K562 (cell line): ENCODE data around the gene SAT2. TPM values are rescaled to one million over a fixed set of nuclear protein-coding genes. Genes with fewer than 3 reads are reported as not detected.

ENCODE experiments used
- ATAC-seq: fragments of 200-7000 bp; cut with Tn5 transposase; 3 replicates; pipeline ENCODE4 v1.9.1; 2020; ENCODE audit warnings: moderate library complexity
- BruUV-seq: library from RNA; stranded (reverse); fragments of 400-500 nt; replicated peaks from 2 replicates; lab custom pipeline; 2021; lab: Mats Ljungman, UMichigan
- CTCF ChIA-PET: fragments of 300-600 bp; formaldehyde crosslinking; extraction: SDS; loops from one replicate; lab custom pipeline; 2021; ENCODE audit warnings: low intra/inter-chr PET ratio; lab: Yijun Ruan, JAX
- POLR2A ChIA-PET: fragments of 300-600, 350-650 bp; sonication (Branson Sonifier 250); formaldehyde crosslinking; extraction: SDS; loops from one replicate; lab custom pipeline; 2021; ENCODE audit warnings: antibody characterized with exemption, inconsistent platforms; lab: Yijun Ruan, JAX
- DNase-seq, 4 experiments: peaks; one replicate each; pipeline versions ENCODE4 v3.0.0 to v3.0.0-alpha.2; 2011 to 2018; ENCODE audit warnings: low spot score in 3 of 4, mixed read lengths in 3 of 4; ENCODE audit errors: extremely low read depth in 1 of 4
- FAIRE-seq: peaks from 2 replicates; lab custom pipeline; 2011; peaks lifted over from hg19 to GRCh38; lab: Jason Lieb, UNC
- H2AFZ ChIP-seq: 2 replicates; pipeline ENCODE4 v1.6.0; 2011; ENCODE audit warnings: low read depth, low read length, control low read depth, inconsistent platforms
- H3K27ac ChIP-seq: fragments of 200-600 bp; 3 replicates; pipeline ENCODE4 v1.8.0; 2011; ENCODE audit warnings: low read depth, mild to moderate bottlenecking, control low read depth, inconsistent platforms, low read length, moderate library complexity, mixed read lengths; ENCODE audit errors: extremely low read depth
- H3K27me3 ChIP-seq, 2 experiments: fragments of 300-600 bp in 1 of 2; 2 replicates in 1 of 2; 3 replicates in 1 of 2; pipeline versions ENCODE4 v1.6.0 to v1.8.0; 2011; ENCODE audit warnings: inconsistent platforms in 2 of 2, low read length in 2 of 2, mild to moderate bottlenecking in 1 of 2, mixed read lengths in 1 of 2, moderate library complexity in 1 of 2; ENCODE audit not compliant: control insufficient read depth in 2 of 2, insufficient read depth in 2 of 2
- H3K36me3 ChIP-seq: fragments of 300-600 bp; 3 replicates; pipeline ENCODE4 v1.8.0; 2011; ENCODE audit warnings: mild to moderate bottlenecking, low read length, inconsistent platforms; ENCODE audit not compliant: control insufficient read depth, insufficient read depth
- H3K4me1 ChIP-seq, 2 experiments: fragments of 200-600 bp in 1 of 2; replicated peaks in 1 of 2; 2 replicates in 1 of 2; 3 replicates in 1 of 2; pipeline versions ENCODE4 v1.5.1 to v1.8.0; 2011; ENCODE audit warnings: inconsistent platforms in 2 of 2, low read length in 2 of 2, mild to moderate bottlenecking in 1 of 2, mixed read lengths in 1 of 2, moderate library complexity in 1 of 2; ENCODE audit not compliant: control insufficient read depth in 2 of 2, insufficient read depth in 2 of 2
- H3K4me2 ChIP-seq: 2 replicates; pipeline ENCODE4 v1.6.1; 2011; ENCODE audit warnings: low read length, control low read depth, inconsistent platforms, mixed read lengths; ENCODE audit not compliant: insufficient read depth
- H3K4me3 ChIP-seq: fragments of 200-600 bp; sonication (generic), shearing (Covaris generic); 2 replicates; pipeline ENCODE4 v1.5.1; 2016; ENCODE audit warnings: control low read depth, inconsistent platforms
- H3K79me2 ChIP-seq: fragments of 200-600 bp; 3 replicates; pipeline ENCODE4 v1.8.0; 2011; ENCODE audit warnings: low read length, inconsistent platforms; ENCODE audit not compliant: control insufficient read depth, insufficient read depth
- H3K9ac ChIP-seq, 2 experiments: 2 replicates each; pipeline versions ENCODE4 v1.6.0 to v1.6.1; 2011; ENCODE audit warnings: low read depth in 2 of 2, low read length in 2 of 2, control low read depth in 1 of 2, inconsistent platforms in 1 of 2, mild to moderate bottlenecking in 1 of 2, mixed read lengths in 1 of 2; ENCODE audit not compliant: insufficient read depth in 1 of 2
- H3K9me1 ChIP-seq: one replicate; pipeline ENCODE4 v1.6.0; 2011; ENCODE audit warnings: inconsistent platforms, mild to moderate bottlenecking, low read length, moderate library complexity; ENCODE audit not compliant: control insufficient read depth, insufficient read depth
- H3K9me3 ChIP-seq: replicated peaks from 2 replicates; pipeline ENCODE4 v1.5.1; 2011; ENCODE audit warnings: low read depth, low read length, inconsistent platforms; ENCODE audit not compliant: control insufficient read depth, insufficient read depth
- H4K20me1 ChIP-seq: replicated peaks from 2 replicates; pipeline ENCODE4 v1.6.1; 2011; ENCODE audit warnings: low read length, inconsistent platforms, mixed read lengths; ENCODE audit not compliant: control insufficient read depth, insufficient read depth
- CBFA2T3 ChIP-seq: fragments of 450-650 bp; IDR thresholded peaks from 2 replicates; pipeline ENCODE4 v1.6.1; 2017
- CTBP1 ChIP-seq: fragments of 450-650 bp; IDR thresholded peaks from 2 replicates; pipeline ENCODE4 v1.6.1; 2016; ENCODE audit warnings: borderline replicate concordance
- DPF2 ChIP-seq: fragments of 450-650 bp; IDR thresholded peaks from 2 replicates; pipeline ENCODE4 v1.6.1; 2016
- ESRRA ChIP-seq: fragments of 450-650 bp; IDR thresholded peaks from 2 replicates; pipeline ENCODE4 v1.6.1; 2014; ENCODE audit warnings: low read depth, mild to moderate bottlenecking, moderate library complexity, borderline replicate concordance
- GATAD2B ChIP-seq: fragments of 450-650 bp; IDR thresholded peaks from 2 replicates; pipeline ENCODE4 v1.6.1; 2017; ENCODE audit warnings: mild to moderate bottlenecking, borderline replicate concordance
- JUND ChIP-seq, 2 experiments: IDR thresholded peaks; 2 replicates in 1 of 2; 3 replicates in 1 of 2; pipeline ENCODE4 v1.6.1; 2011; ENCODE audit warnings: borderline replicate concordance in 2 of 2, low read depth in 2 of 2, low read length in 2 of 2, improper control_type of control experiment in 1 of 2, missing biosample characterization in 1 of 2, missing genetic modification characterization in 1 of 2, missing genetic modification reagents in 1 of 2
- KAT8 ChIP-seq: fragments of 450-650 bp; IDR thresholded peaks from 2 replicates; pipeline ENCODE4 v1.6.1; 2016; ENCODE audit warnings: low read depth, mild to moderate bottlenecking
- KHSRP ChIP-seq: fragments of 450-650 bp; IDR thresholded peaks from 2 replicates; pipeline ENCODE4 v1.6.1; 2017
- KLF13 ChIP-seq: fragments of 450-650 bp; IDR thresholded peaks from 2 replicates; pipeline ENCODE4 v1.6.1; 2016; ENCODE audit warnings: missing genetic modification characterization, low read depth, mild to moderate bottlenecking, missing compliant biosample characterization, moderate library complexity, borderline replicate concordance
- KLF16 ChIP-seq: IDR thresholded peaks from 2 replicates; pipeline ENCODE4 v1.6.1; 2016; ENCODE audit warnings: antibody characterized with exemption
- MAFG ChIP-seq: fragments of 450-650 bp; conservative IDR thresholded peaks from 2 replicates; pipeline ENCODE4 v1.6.1; 2016; ENCODE audit warnings: missing genetic modification characterization, missing compliant biosample characterization
- NCOA2 ChIP-seq, 2 experiments: fragments of 450-650 bp; IDR thresholded peaks; 2 replicates each; pipeline ENCODE4 v1.6.1; 2018; ENCODE audit warnings: mild to moderate bottlenecking in 2 of 2, moderate library complexity in 1 of 2; ENCODE audit not compliant: partially characterized antibody in 2 of 2
- SIRT6 ChIP-seq: IDR thresholded peaks from one replicate; pipeline ENCODE4 v1.6.1; 2012; ENCODE audit warnings: low read depth, mild to moderate bottlenecking, control low read depth, inconsistent platforms, low read length, moderate library complexity
- SRSF1 ChIP-seq: fragments of 200-400 bp; formaldehyde crosslinking; IDR thresholded peaks from 2 replicates; pipeline ENCODE4 v1.6.1; 2017; ENCODE audit warnings: mild to moderate bottlenecking, low read depth, low read length, moderate library complexity
- ZKSCAN3 ChIP-seq: fragments of 250-450 bp; sonication (Bioruptor Pico); IDR thresholded peaks from 2 replicates; pipeline ENCODE4 v1.4.0; 2020
- ZNF316 ChIP-seq: fragments of 450-650 bp; IDR thresholded peaks from 2 replicates; pipeline ENCODE4 v1.6.1; 2016
- WGBS: fragments of 100-300 bp; shearing (Covaris generic); methylation state at CpG from one replicate; pipeline ENCODE4 v1.1.6; 2016; ENCODE audit warnings: low coverage, mixed read lengths; ENCODE audit not compliant: insufficient coverage; ENCODE audit errors: missing lambda C conversion rate; 5-methylcytosine and 5-hydroxymethylcytosine counted together
- in situ Hi-C: fragments of 300-500 bp; cut with MboI; formaldehyde crosslinking; loops from 4 replicates; pipeline ENCODE4 v1.15.0; 2018; ENCODE audit warnings: inconsistent platforms, mixed read lengths
- intact Hi-C: fragments of 100-400 bp; cut with micrococcal nuclease; formaldehyde crosslinking; loops from 2 replicates; pipeline ENCODE4 v1.14.2; 2022
- polyA plus RNA-seq, 8 experiments: library from polyadenylated mRNA; depleted of rRNA in 4 of 8; stranded (reverse) in 5 of 8; unstranded in 3 of 8; fragments of >200 nt; fragmentation: Nextera tagmentation in 2 of 8; fragmentation: Illumina TruSeq in 1 of 8; extraction: Ambion mirVana in 2 of 8; extraction: Trizol in 1 of 8; gene quantifications; 2 replicates each; pipeline versions ENCODE4 v1.2.1 to v1.2.3, GENCODE V29; 2011 to 2014; ENCODE audit warnings: inconsistent platforms in 1 of 8, missing spikeins in 1 of 8
- total RNA-seq, 7 experiments: library from RNA; depleted of rRNA in 6 of 7; stranded (reverse); fragments of >200 nt in 6 of 7; fragmentation: Illumina TruSeq in 2 of 7; extraction: Trizol in 2 of 7; gene quantifications; 2 replicates each; pipeline versions ENCODE4 v1.2.1 to v1.2.3, GENCODE V29; 2011 to 2021; ENCODE audit warnings: low replicate concordance in 1 of 7
- TF ChIP-seq, protein P1 (sequence below): fragments of 250-450 bp; sonication (Bioruptor Pico); IDR thresholded peaks from 2 replicates; pipeline ENCODE4 v1.5.0; 2021
- TF ChIP-seq, protein P2 (sequence below): sonication (generic); formaldehyde crosslinking; IDR thresholded peaks from 2 replicates; pipeline ENCODE4 v1.8.0; 2022; ENCODE audit warnings: mild to moderate bottlenecking, low read depth, missing genetic modification reagents
- TF ChIP-seq, protein P3 (sequence below): fragments of 250-450 bp; sonication (Bioruptor Pico); IDR thresholded peaks from 2 replicates; pipeline ENCODE4 v1.5.1; 2021; ENCODE audit warnings: mild to moderate bottlenecking

SAT2 gene
- total and polyA plus RNA-seq, 9 of the 15 experiments (the other 6 are each of a cell fraction or from before 2014, with no cell fraction given), result 2.0 to 8.0 (median 5.3) TPM

DNA sequence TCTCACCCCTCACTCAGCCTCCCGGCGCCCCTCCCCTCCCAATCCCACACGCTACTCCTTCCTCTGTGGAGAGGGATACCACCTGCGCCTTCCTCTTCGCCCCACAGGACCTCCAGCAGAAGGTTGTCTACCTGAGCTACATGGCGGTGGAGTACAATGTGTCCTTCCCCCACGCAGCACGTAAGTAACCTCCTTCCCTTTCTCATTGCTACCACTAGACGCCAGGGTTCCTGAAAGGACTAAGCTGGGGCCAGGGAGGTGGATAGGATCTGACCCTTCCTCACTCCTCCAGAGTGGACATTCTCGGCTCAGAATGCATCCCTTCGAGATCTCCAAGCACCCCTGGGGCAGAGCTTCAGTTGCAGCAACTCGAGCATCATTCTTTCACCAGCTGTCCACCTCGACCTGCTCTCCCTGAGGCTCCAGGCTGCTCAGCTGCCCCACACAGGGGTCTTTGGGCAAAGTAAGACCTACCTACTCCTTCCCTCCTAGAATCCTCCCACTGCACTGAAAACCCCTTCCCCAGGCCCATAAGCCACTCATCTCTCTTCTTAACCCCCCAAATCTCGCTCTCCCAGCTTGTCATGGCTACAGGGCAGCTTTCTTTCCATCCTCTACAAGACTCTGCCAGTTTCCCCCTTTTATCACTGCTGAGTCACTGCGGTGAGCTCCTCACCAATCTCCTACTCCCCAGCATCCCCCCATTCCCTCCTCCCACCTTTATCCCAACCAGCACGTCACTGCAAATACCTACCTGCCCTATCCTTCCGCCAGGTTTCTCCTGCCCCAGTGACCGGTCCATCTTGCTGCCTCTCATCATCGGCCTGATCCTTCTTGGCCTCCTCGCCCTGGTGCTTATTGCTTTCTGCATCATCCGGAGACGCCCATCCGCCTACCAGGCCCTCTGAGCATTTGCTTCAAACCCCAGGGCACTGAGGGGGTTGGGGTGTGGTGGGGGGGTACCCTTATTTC lies 46.7 kb downstream of the SAT2 start:
- 9% methylated on average over 16 of the region's 23 CpGs for WGBS
- ATAC-seq (no peak), FAIRE-seq (peak; percentile 74), DNase-seq (peak in 1 of 4 experiments; percentile 73)
- Histone ChIP-seq H3K4me2 (peak overlapping the region; percentile 90), H3K4me1 (peaks cover 45 to 59% of the 10 kb centered on the region in 2 experiments), H3K9ac (peak overlapping the region; percentile 74 to 92), H2AFZ (no peak overlapping the region), H3K36me3 (peaks cover 35% of the 10 kb centered on the region), H4K20me1 (peaks cover 23% of the 10 kb centered on the region), H3K27me3 (no peaks in the 10 kb centered on the region), H3K27ac (peak overlapping the region; percentile 81), H3K79me2 (peaks cover 75% of the 10 kb centered on the region), H3K4me3 (peak overlapping the region; percentile 42), H3K9me3 (no peaks in the 10 kb centered on the region), H3K9me1 (no peaks in the 10 kb centered on the region)
- intact Hi-C loops, result loop anchor here (5.0 kb wide), 1 partner anchor 36 kb away; no protein-coding TSS in a partner anchor
- in situ Hi-C loops, result no loop called here
- ChIA-PET POLR2A (interaction anchor here (0.6 to 1.9 kb wide), 11 partner anchors 8 to 295 kb away, joined by 3 to 7 read pairs (median 4); partner anchors contain the start of genes SOX15, TP53 and WRAP53), CTCF (no interaction called here)
- BruUV-seq, result no TSS peak
- no peak for TF ChIP-seq GATAD2B
- no peak for TF ChIP-seq SRSF1
- peak; percentile 80 for TF ChIP-seq ZNF316
- peak; percentile 62 for TF ChIP-seq CBFA2T3
- no peak for TF ChIP-seq KHSRP
- no peak for TF ChIP-seq KLF13
- peak; percentile 68 for TF ChIP-seq JUND (IDR thresholded peaks at IDR 0.05; ENCODE audit: borderline replicate concordance, low read depth, low read length)
- peak; percentile 45; the same call in 1 of the 3 replicates for TF ChIP-seq JUND (tag; IDR thresholded peaks at IDR 0.05; ENCODE audit: borderline replicate concordance, low read depth, low read length)
- TF ChIP-seq CTBP1, result peak; percentile 82
- TF ChIP-seq SIRT6, result no peak
- TF ChIP-seq, protein P1, sequence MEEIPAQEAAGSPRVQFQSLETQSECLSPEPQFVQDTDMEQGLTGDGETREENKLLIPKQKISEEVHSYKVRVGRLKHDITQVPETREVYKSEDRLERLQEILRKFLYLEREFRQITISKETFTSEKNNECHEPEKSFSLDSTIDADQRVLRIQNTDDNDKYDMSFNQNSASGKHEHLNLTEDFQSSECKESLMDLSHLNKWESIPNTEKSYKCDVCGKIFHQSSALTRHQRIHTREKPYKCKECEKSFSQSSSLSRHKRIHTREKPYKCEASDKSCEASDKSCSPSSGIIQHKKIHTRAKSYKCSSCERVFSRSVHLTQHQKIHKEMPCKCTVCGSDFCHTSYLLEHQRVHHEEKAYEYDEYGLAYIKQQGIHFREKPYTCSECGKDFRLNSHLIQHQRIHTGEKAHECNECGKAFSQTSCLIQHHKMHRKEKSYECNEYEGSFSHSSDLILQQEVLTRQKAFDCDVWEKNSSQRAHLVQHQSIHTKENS (CRISPR knock-in tag), result no peak
- TF ChIP-seq NCOA2 (IDR thresholded peaks at IDR 0.05; ENCODE audit: partially characterized antibody in 2 of 2), result no peak
- TF ChIP-seq MAFG (tag), result peak; percentile 81
- TF ChIP-seq ESRRA, result peak; percentile 25; the same call in 1 of the 2 replicates
- TF ChIP-seq KAT8, result no peak
- TF ChIP-seq DPF2, result peak; percentile 74
- TF ChIP-seq, protein P2, sequence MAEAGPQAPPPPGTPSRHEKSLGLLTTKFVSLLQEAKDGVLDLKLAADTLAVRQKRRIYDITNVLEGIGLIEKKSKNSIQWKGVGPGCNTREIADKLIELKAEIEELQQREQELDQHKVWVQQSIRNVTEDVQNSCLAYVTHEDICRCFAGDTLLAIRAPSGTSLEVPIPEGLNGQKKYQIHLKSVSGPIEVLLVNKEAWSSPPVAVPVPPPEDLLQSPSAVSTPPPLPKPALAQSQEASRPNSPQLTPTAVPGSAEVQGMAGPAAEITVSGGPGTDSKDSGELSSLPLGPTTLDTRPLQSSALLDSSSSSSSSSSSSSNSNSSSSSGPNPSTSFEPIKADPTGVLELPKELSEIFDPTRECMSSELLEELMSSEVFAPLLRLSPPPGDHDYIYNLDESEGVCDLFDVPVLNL (CRISPR knock-in tag), result no peak
- TF ChIP-seq, protein P3, sequence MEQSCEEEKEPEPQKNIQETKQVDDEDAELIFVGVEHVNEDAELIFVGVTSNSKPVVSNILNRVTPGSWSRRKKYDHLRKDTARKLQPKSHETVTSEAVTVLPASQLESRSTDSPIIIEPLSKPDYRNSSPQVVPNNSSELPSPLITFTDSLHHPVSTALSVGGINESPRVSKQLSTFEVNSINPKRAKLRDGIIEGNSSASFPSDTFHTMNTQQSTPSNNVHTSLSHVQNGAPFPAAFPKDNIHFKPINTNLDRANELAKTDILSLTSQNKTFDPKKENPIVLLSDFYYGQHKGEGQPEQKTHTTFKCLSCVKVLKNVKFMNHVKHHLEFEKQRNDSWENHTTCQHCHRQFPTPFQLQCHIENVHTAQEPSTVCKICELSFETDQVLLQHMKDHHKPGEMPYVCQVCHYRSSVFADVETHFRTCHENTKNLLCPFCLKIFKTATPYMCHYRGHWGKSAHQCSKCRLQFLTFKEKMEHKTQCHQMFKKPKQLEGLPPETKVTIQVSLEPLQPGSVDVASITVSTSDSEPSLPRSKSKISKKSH, result no peak
- no peak for TF ChIP-seq ZKSCAN3 (CRISPR knock-in tag)
- no peak for TF ChIP-seq KLF16
